ENCODE results near the gene TRIM65.

GRCh38 chr17:75869282-75870141 lies 27.2 kb downstream of the TRIM65 start:
- no peak for TF ChIP-seq EZH2 (IDR thresholded peaks at IDR 0.05; ENCODE audit: low read depth)
- TF ChIP-seq, protein P1, sequence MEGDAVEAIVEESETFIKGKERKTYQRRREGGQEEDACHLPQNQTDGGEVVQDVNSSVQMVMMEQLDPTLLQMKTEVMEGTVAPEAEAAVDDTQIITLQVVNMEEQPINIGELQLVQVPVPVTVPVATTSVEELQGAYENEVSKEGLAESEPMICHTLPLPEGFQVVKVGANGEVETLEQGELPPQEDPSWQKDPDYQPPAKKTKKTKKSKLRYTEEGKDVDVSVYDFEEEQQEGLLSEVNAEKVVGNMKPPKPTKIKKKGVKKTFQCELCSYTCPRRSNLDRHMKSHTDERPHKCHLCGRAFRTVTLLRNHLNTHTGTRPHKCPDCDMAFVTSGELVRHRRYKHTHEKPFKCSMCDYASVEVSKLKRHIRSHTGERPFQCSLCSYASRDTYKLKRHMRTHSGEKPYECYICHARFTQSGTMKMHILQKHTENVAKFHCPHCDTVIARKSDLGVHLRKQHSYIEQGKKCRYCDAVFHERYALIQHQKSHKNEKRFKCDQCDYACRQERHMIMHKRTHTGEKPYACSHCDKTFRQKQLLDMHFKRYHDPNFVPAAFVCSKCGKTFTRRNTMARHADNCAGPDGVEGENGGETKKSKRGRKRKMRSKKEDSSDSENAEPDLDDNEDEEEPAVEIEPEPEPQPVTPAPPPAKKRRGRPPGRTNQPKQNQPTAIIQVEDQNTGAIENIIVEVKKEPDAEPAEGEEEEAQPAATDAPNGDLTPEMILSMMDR (conservative IDR thresholded peaks at IDR 0.05) = no peak

Measured in PC-9 (cell line).